ENCODE measurements around the gene UPB1.
A peak's percentile ranks its signal among the peaks of the same experiment; 100 is the strongest.

UPB1 gene

GRCh38 chr22:24504956-24505736 lies 10.0 kb downstream of the UPB1 start:
- no peaks in the 10 kb centered on the region for H3K36me3 Mint-ChIP-seq (ENCODE audit: low read depth)
- no peak overlapping the region for H3K4me3 Mint-ChIP-seq
- H3K27me3 Mint-ChIP-seq: no peaks in the 10 kb centered on the region
- DNase-seq: no peak
- no peak overlapping the region for H3K27ac Mint-ChIP-seq
- H3K9me3 Mint-ChIP-seq: no peaks in the 10 kb centered on the region
- peaks cover 8% of the 10 kb centered on the region for H3K4me1 Mint-ChIP-seq (ENCODE audit: low read depth)

- H3K4me3 Mint-ChIP-seq: no peak overlapping the region
- no peaks in the 10 kb centered on the region for H3K27me3 Mint-ChIP-seq
- H3K4me1 Mint-ChIP-seq (ENCODE audit: low read depth): peaks cover 19% of the 10 kb centered on the region
- no peaks in the 10 kb centered on the region for H3K36me3 Mint-ChIP-seq (ENCODE audit: low read depth)
- H3K27ac Mint-ChIP-seq: no peak overlapping the region
- no peak for DNase-seq
- H3K9me3 Mint-ChIP-seq: no peaks in the 10 kb centered on the region
Observed at GRCh38 chr22:24506802-24507438, 11.8 kb downstream of the UPB1 start.

- H3K27me3 Mint-ChIP-seq: no peaks in the 10 kb centered on the region
- H3K36me3 Mint-ChIP-seq (ENCODE audit: low read depth): no peaks in the 10 kb centered on the region
- no peak overlapping the region for H3K4me3 Mint-ChIP-seq
- H3K9me3 Mint-ChIP-seq: no peaks in the 10 kb centered on the region
- H3K4me1 Mint-ChIP-seq (ENCODE audit: low read depth): peaks cover 21% of the 10 kb centered on the region
- no peak overlapping the region for H3K27ac Mint-ChIP-seq
- no peak for DNase-seq
Observed at GRCh38 chr22:24507716-24508115, 12.6 kb downstream of the UPB1 start.

GRCh38 chr22:24510637-24511625 lies 15.8 kb downstream of the UPB1 start:
- Mint-ChIP-seq H3K4me1 (ENCODE audit: low read depth) (peaks cover 14% of the 10 kb centered on the region), H3K36me3 (ENCODE audit: low read depth) (no peaks in the 10 kb centered on the region), H3K27ac (no peak overlapping the region), H3K4me3 (no peak overlapping the region), H3K9me3 (no peaks in the 10 kb centered on the region), H3K27me3 (no peaks in the 10 kb centered on the region)
- peak; percentile 16 for DNase-seq

- no peaks in the 10 kb centered on the region for H3K9me3 Mint-ChIP-seq
- H3K27ac Mint-ChIP-seq: no peak overlapping the region
- no peaks in the 10 kb centered on the region for H3K27me3 Mint-ChIP-seq
- H3K4me1 Mint-ChIP-seq (ENCODE audit: low read depth): peaks cover 14% of the 10 kb centered on the region
- H3K36me3 Mint-ChIP-seq (ENCODE audit: low read depth): no peaks in the 10 kb centered on the region
- no peak overlapping the region for H3K4me3 Mint-ChIP-seq
- DNase-seq: no peak
Observed at GRCh38 chr22:24512043-24512442, 16.9 kb downstream of the UPB1 start.

GRCh38 chr22:24513378-24514240 lies 18.5 kb downstream of the UPB1 start:
- Mint-ChIP-seq H3K4me3 (no peak overlapping the region), H3K36me3 (ENCODE audit: low read depth) (no peaks in the 10 kb centered on the region), H3K27ac (no peak overlapping the region), H3K4me1 (ENCODE audit: low read depth) (peaks cover 14% of the 10 kb centered on the region), H3K9me3 (no peaks in the 10 kb centered on the region), H3K27me3 (no peaks in the 10 kb centered on the region)
- no peak for DNase-seq

GRCh38 chr22:24514241-24515026 lies 19.3 kb downstream of the UPB1 start:
- Mint-ChIP-seq H3K4me3 (no peak overlapping the region), H3K36me3 (ENCODE audit: low read depth) (no peaks in the 10 kb centered on the region), H3K27ac (no peak overlapping the region), H3K4me1 (ENCODE audit: low read depth) (peaks cover 14% of the 10 kb centered on the region), H3K27me3 (no peaks in the 10 kb centered on the region), H3K9me3 (no peaks in the 10 kb centered on the region)
- no peak for DNase-seq

GRCh38 chr22:24515027-24515338 lies 19.9 kb downstream of the UPB1 start:
- Mint-ChIP-seq H3K4me1 (ENCODE audit: low read depth) (peaks cover 14% of the 10 kb centered on the region), H3K27ac (no peak overlapping the region), H3K9me3 (no peaks in the 10 kb centered on the region), H3K4me3 (no peak overlapping the region), H3K27me3 (no peaks in the 10 kb centered on the region), H3K36me3 (ENCODE audit: low read depth) (no peaks in the 10 kb centered on the region)
- no peak for DNase-seq

GRCh38 chr22:24516301-24516737 lies 21.2 kb downstream of the UPB1 start:
- no peak for DNase-seq
- Mint-ChIP-seq H3K27ac (no peak overlapping the region), H3K36me3 (ENCODE audit: low read depth) (no peaks in the 10 kb centered on the region), H3K27me3 (no peaks in the 10 kb centered on the region), H3K9me3 (no peaks in the 10 kb centered on the region), H3K4me1 (ENCODE audit: low read depth) (peaks cover 6% of the 10 kb centered on the region), H3K4me3 (no peak overlapping the region)

- DNase-seq: no peak
- Mint-ChIP-seq H3K9me3 (no peaks in the 10 kb centered on the region), H3K4me1 (ENCODE audit: low read depth) (peaks cover 6% of the 10 kb centered on the region), H3K4me3 (no peak overlapping the region), H3K36me3 (ENCODE audit: low read depth) (no peaks in the 10 kb centered on the region), H3K27me3 (no peaks in the 10 kb centered on the region), H3K27ac (no peak overlapping the region)
Observed at GRCh38 chr22:24517446-24517845, 22.3 kb downstream of the UPB1 start.

GRCh38 chr22:24518228-24518627 lies 23.1 kb downstream of the UPB1 start:
- Mint-ChIP-seq H3K4me3 (no peak overlapping the region), H3K36me3 (ENCODE audit: low read depth) (no peaks in the 10 kb centered on the region), H3K27ac (no peak overlapping the region), H3K27me3 (no peaks in the 10 kb centered on the region), H3K9me3 (no peaks in the 10 kb centered on the region), H3K4me1 (ENCODE audit: low read depth) (peaks cover 6% of the 10 kb centered on the region)
- no peak for DNase-seq

- no peak for DNase-seq
- no peak overlapping the region for H3K4me3 Mint-ChIP-seq
- H3K27me3 Mint-ChIP-seq: no peaks in the 10 kb centered on the region
- H3K27ac Mint-ChIP-seq: no peak overlapping the region
- H3K36me3 Mint-ChIP-seq (ENCODE audit: low read depth): no peaks in the 10 kb centered on the region
- H3K4me1 Mint-ChIP-seq (ENCODE audit: low read depth): peaks cover 6% of the 10 kb centered on the region
- H3K9me3 Mint-ChIP-seq: no peaks in the 10 kb centered on the region
Observed at GRCh38 chr22:24518771-24519485, 23.8 kb downstream of the UPB1 start.

GRCh38 chr22:24519496-24519895 lies 24.4 kb downstream of the UPB1 start:
- Mint-ChIP-seq H3K36me3 (ENCODE audit: low read depth) (no peaks in the 10 kb centered on the region), H3K27ac (no peak overlapping the region), H3K4me1 (ENCODE audit: low read depth) (peaks cover 6% of the 10 kb centered on the region), H3K27me3 (no peaks in the 10 kb centered on the region), H3K4me3 (no peak overlapping the region), H3K9me3 (no peaks in the 10 kb centered on the region)
- DNase-seq: no peak
